VCaP (cell line): ENCODE data around the gene PDZD2.
"Not testable (repeated sequence)": the region's sequence is repeated elsewhere in the genome, so short reads cannot be mapped to it uniquely, and the experiment has no call there.

Experiments used
- H3K27ac ChIP-seq: fragments of 450-650 bp; 2 replicates; pipeline ENCODE4 v1.5.1; 2017
- CTCF ChIP-seq: fragments of 450-650 bp; conservative IDR thresholded peaks from 2 replicates; pipeline ENCODE4 v1.5.1; 2017; ENCODE audit warnings: mild to moderate bottlenecking, moderate library complexity

PDZD2 gene

GRCh38 chr5:31638748-31639418 is at the start of gene PDZD2:
Gene PDZD2 (plus strand): TSS chr5:31639131.
- H3K27ac ChIP-seq, result peak within 1 kb of the TSS; percentile 78
- TF ChIP-seq CTCF, result peak; percentile 76

- no peak for TF ChIP-seq CTCF
- H3K27ac ChIP-seq, result no peak overlapping the region
These were observed 45.3 kb upstream of the PDZD2 start for GRCh38 chr5:31593665-31594064.

GRCh38 chr5:31596354-31596753 is 42.6 kb upstream of the PDZD2 start:
- no peak overlapping the region for H3K27ac ChIP-seq
- no peak for TF ChIP-seq CTCF

GRCh38 chr5:31598640-31599611 is 40.0 kb upstream of the PDZD2 start:
- H3K27ac ChIP-seq, result no peak overlapping the region
- TF ChIP-seq CTCF, result no peak

- not testable (repeated sequence) for H3K27ac ChIP-seq
These were observed 36.6 kb upstream of the PDZD2 start for GRCh38 chr5:31602305-31602704.

- TF ChIP-seq CTCF, result no peak
- no peak overlapping the region for H3K27ac ChIP-seq
These were observed 34.7 kb upstream of the PDZD2 start for GRCh38 chr5:31604240-31604639.

GRCh38 chr5:31604644-31605043 is 34.3 kb upstream of the PDZD2 start:
- no peak for TF ChIP-seq CTCF
- no peak overlapping the region for H3K27ac ChIP-seq
